ENCODE results near the gene SF3B2. TPM values are rescaled to one million over a fixed set of nuclear protein-coding genes. Genes with fewer than 3 reads are reported as not detected.

SF3B2 gene
- total RNA-seq, 1 donor from 2014 or later, result 181 TPM

DNA sequence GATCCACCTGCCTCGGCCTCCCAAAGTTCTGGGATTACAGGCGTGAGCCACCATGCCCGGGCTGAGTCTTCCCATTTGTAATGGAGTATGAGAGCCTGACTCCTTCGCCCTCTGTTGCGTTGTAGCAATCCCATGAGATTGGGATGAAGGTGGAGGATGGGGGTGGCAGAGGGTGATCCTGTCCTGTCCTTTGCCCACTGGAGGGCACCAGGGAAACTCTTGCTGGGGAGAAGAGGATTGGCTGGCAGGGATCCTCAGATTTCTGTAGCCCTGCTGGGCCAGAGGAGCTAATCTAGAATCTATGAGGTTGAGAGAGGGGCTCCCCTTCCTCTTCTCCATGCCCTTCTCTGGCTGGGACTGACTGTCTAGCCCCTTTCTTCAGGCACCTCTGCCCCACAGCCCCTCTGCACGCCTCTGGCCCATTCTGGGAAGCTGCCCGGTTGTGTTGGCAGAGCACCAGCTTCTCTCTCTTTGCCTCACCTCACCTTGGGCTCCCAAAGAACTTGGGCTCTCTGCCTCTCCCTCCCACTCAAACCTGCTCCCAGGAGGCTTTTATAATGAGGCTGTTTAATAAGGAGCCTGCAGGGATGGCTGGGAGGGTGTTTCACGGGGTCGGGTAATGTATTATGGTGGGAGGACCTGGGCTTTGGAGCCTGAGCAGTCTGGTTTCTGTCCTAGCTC lies 16.4 kb upstream of the SF3B2 start:
- H3K4me3 ChIP-seq (ENCODE audit: low read depth, low read length), result no peak overlapping the region
- H3K36me3 ChIP-seq (ENCODE audit: control insufficient read depth, insufficient read depth, low read length), result no peaks in the 10 kb centered on the region
- no peaks in the 10 kb centered on the region for H3K27me3 ChIP-seq (ENCODE audit: control insufficient read depth, insufficient read depth, low read length)
- TF ChIP-seq, protein P1, sequence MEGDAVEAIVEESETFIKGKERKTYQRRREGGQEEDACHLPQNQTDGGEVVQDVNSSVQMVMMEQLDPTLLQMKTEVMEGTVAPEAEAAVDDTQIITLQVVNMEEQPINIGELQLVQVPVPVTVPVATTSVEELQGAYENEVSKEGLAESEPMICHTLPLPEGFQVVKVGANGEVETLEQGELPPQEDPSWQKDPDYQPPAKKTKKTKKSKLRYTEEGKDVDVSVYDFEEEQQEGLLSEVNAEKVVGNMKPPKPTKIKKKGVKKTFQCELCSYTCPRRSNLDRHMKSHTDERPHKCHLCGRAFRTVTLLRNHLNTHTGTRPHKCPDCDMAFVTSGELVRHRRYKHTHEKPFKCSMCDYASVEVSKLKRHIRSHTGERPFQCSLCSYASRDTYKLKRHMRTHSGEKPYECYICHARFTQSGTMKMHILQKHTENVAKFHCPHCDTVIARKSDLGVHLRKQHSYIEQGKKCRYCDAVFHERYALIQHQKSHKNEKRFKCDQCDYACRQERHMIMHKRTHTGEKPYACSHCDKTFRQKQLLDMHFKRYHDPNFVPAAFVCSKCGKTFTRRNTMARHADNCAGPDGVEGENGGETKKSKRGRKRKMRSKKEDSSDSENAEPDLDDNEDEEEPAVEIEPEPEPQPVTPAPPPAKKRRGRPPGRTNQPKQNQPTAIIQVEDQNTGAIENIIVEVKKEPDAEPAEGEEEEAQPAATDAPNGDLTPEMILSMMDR (IDR thresholded peaks at IDR 0.05; ENCODE audit: insufficient read depth, low read length, poor library complexity, severe bottlenecking), result no peak
- no peak for DNase-seq (ENCODE audit: low read depth)

DNA sequence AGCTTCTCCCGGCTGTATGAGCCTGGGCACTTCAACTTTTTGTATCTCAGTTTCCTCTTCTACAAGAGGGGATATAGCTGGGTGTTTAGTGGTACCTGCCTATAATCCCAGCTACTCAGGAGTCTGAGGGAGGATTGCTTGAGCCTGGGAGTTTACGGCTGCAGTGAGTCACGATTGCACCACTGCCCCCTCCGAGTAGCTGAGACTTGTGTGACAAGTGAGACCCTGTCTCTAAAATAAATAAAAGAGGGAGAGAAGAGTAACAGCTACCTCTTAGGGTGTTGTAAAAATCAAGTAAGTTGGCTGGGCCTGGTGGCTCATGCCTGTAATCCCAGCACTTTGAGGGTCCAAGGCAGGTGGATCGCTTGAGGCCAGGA lies 15.8 kb upstream of the SF3B2 start:
- H3K36me3 ChIP-seq (ENCODE audit: control insufficient read depth, insufficient read depth, low read length), result no peaks in the 10 kb centered on the region
- no peak overlapping the region for H3K4me3 ChIP-seq (ENCODE audit: low read depth, low read length)
- H3K27me3 ChIP-seq (ENCODE audit: control insufficient read depth, insufficient read depth, low read length), result no peaks in the 10 kb centered on the region
- TF ChIP-seq, protein P1 (IDR thresholded peaks at IDR 0.05; ENCODE audit: insufficient read depth, low read length, poor library complexity, severe bottlenecking), result no peak
- DNase-seq (ENCODE audit: low read depth), result no peak

DNA sequence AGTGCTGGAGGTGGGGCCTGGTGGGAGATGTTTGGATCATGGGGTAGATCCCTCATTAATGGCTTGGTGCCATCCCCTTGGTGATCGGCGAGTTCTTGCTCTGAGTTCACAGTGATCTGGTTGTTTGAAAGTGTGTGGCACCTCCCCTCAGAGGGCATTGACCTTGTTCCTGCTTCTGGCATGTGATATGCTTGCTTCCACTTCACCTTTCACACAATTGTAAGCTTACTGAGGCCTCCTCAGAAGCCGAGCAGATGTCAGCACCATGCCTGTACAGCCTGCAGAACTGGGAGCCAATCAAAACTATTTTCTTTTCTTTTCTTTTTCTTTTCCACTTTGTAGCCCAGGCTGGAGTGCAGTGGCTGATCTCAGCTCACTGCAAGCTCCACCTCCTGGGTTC lies 14.8 kb upstream of the SF3B2 start:
- TF ChIP-seq, protein P1 (IDR thresholded peaks at IDR 0.05; ENCODE audit: insufficient read depth, low read length, poor library complexity, severe bottlenecking), result no peak
- DNase-seq (ENCODE audit: low read depth), result no peak
- no peaks in the 10 kb centered on the region for H3K27me3 ChIP-seq (ENCODE audit: control insufficient read depth, insufficient read depth, low read length)

DNA sequence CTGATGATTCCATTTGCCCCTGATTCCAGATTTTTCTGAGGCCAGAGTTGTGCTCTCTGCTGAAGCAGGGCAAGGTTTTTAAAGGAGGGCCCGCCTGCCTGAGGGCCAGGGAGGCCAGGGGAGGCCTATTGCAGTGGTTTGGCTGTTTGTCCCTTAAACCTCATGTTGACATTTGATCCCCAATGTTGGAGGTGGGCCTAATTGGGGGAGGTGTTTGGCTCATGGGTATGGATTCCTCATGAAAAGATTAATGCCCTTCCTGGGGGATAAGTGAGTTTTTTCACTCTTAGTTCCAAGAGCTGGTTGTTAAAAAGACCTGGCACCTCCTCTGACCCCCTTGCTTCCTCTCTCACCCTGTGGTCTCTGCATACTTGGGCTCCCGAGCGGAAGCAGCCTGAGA lies 12.4 kb upstream of the SF3B2 start:
- H3K27me3 ChIP-seq (ENCODE audit: control insufficient read depth, insufficient read depth, low read length), result no peaks in the 10 kb centered on the region
- TF ChIP-seq, protein P1 (IDR thresholded peaks at IDR 0.05; ENCODE audit: insufficient read depth, low read length, poor library complexity, severe bottlenecking), result no peak
- DNase-seq (ENCODE audit: low read depth), result no peak
- no peak overlapping the region for H3K4me3 ChIP-seq (ENCODE audit: low read depth, low read length)
- no peaks in the 10 kb centered on the region for H3K36me3 ChIP-seq (ENCODE audit: control insufficient read depth, insufficient read depth, low read length)

More for the DNA sequence above, 14.8 kb upstream of the SF3B2 start:
- Histone ChIP-seq H3K36me3 (ENCODE audit: control insufficient read depth, insufficient read depth, low read length) (no peaks in the 10 kb centered on the region), H3K4me3 (ENCODE audit: low read depth, low read length) (no peak overlapping the region)

DNA sequence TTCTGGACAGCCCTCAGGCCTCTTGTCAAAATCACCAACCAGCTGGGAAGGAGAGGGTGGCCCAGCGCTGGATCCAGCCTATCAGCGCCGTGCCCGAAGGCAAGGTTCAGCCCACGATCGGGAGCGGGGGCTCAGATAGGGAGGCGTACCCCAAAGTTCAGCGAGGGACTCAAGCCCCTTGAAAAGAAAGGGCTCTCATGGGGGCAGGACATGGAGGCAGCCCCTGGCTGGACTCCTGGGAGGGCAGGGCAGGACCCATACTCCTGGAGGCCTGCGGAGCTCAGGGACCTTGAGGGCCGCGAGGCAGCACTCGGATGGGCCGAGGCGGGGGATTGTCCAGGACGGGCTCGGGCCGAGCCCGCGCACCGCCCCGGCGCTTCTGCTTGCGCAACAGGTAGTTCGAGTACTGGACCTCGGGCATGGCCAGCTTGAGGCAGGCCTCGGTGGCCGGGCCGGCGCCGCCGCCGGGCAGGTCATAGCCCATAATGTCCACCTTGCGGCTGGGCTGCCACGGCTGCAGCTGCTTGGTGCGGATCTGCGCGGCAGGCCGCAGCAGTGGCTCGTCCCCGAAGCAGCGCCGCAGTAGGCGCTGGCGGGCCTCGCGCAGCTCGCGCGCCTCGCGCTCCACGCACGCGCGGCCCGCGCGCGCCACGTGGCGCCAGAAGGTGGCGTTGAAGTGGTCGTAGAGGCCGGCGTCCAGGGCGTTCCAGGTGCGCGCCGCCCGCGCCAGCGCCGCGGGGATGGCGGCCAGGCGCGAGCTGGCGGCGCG lies 9.8 kb upstream of the SF3B2 start:
- Histone ChIP-seq H3K4me3 (ENCODE audit: low read depth, low read length) (no peak overlapping the region), H3K27me3 (ENCODE audit: control insufficient read depth, insufficient read depth, low read length) (no peaks in the 10 kb centered on the region), H3K36me3 (ENCODE audit: control insufficient read depth, insufficient read depth, low read length) (no peaks in the 10 kb centered on the region)
- no peak for DNase-seq (ENCODE audit: low read depth)
- TF ChIP-seq, protein P1 (IDR thresholded peaks at IDR 0.05; ENCODE audit: insufficient read depth, low read length, poor library complexity, severe bottlenecking), result no peak

Data from kidney epithelial cell (primary cell).